Measurements from ENCODE around the gene RAB34. TPM values are rescaled to one million over a fixed set of nuclear protein-coding genes. Genes with fewer than 3 reads are reported as not detected.

The RAB34 gene
- total and polyA plus RNA-seq, 9 of the 15 experiments (the other 6 are each of a cell fraction or from before 2014, with no cell fraction given) = 0.07 to 3.8 (median 0.46) TPM; not detected in 1

- no peak for FAIRE-seq
Measured at GRCh38 chr17:28702752-28703150, 14.9 kb downstream of the RAB34 start.

More at GRCh38 chr17:28702752-28703150, 14.9 kb downstream of the RAB34 start:
- ChIA-PET POLR2A (interaction anchor here (0.8 to 4.0 kb wide), 10 partner anchors 8 to 44 kb away, joined by 3 to 27 read pairs (median 4); partner anchors contain the start of genes PROCA1 and RPL23A), CTCF (ENCODE audit: low intra/inter-chr PET ratio) (no interaction called here)
- no peak overlapping the region for H3K4me2 ChIP-seq (ENCODE audit: insufficient read depth, low read length)
- H3K9ac ChIP-seq (ENCODE audit: insufficient read depth in 1 of 2, low read depth in 2 of 2, low read length in 2 of 2) = peak overlapping the region in 1 of 2 experiments; percentile 69; a peak in 1 of 4 replicates
- peaks cover 75% of the 10 kb centered on the region for H3K36me3 ChIP-seq (ENCODE audit: control insufficient read depth, insufficient read depth, low read length)
- peaks cover 2 to 7% of the 10 kb centered on the region in 2 experiments; a peak in 3 of 5 replicates for H3K4me1 ChIP-seq (replicated peaks in 1 of 2; ENCODE audit: control insufficient read depth in 2 of 2, insufficient read depth in 2 of 2, low read length in 2 of 2)
- H3K27ac ChIP-seq (ENCODE audit: extremely low read depth, low read depth, low read length) = no peak overlapping the region
- H3K4me3 ChIP-seq = no peak overlapping the region
- no peaks in the 10 kb centered on the region; the same call in 1 of the 2 replicates for H4K20me1 ChIP-seq (replicated peaks; ENCODE audit: control insufficient read depth, insufficient read depth, low read length)
- ATAC-seq = no peak
- H3K9me3 ChIP-seq (replicated peaks; ENCODE audit: control insufficient read depth, insufficient read depth, low read depth, low read length) = no peaks in the 10 kb centered on the region
- intact Hi-C loops (cut with micrococcal nuclease) (no loop called here), in situ Hi-C loops (cut with MboI) (no loop called here)
- no peaks in the 10 kb centered on the region for H3K9me1 ChIP-seq (ENCODE audit: control insufficient read depth, insufficient read depth, low read length)
- H2AFZ ChIP-seq (ENCODE audit: low read depth, low read length) = no peak overlapping the region
- DNase-seq (ENCODE audit: extremely low read depth in 1 of 4, low spot score in 3 of 4) = no peak
- WGBS (ENCODE audit: insufficient coverage, low coverage, missing lambda C conversion rate) = 74% methylated on average over 3 of the region's 3 CpGs
- H3K79me2 ChIP-seq (ENCODE audit: control insufficient read depth, insufficient read depth, low read length) = no peaks in the 10 kb centered on the region
- no peaks in the 10 kb centered on the region for H3K27me3 ChIP-seq (ENCODE audit: control insufficient read depth in 2 of 2, insufficient read depth in 2 of 2, low read length in 2 of 2)
- BruUV-seq (replicated peaks) = no TSS peak
- no peak for TF ChIP-seq ZNF785 (CRISPR knock-in tag; IDR thresholded peaks at IDR 0.05)
- TF ChIP-seq NR3C1 (CRISPR knock-in tag; IDR thresholded peaks at IDR 0.05) = no peak
- no peak for TF ChIP-seq NFE2L1 (tag; IDR thresholded peaks at IDR 0.05; ENCODE audit: borderline replicate concordance, low read depth)
- TF ChIP-seq BRF1 (IDR thresholded peaks at IDR 0.05; ENCODE audit: borderline replicate concordance, extremely low read depth, insufficient read length) = no peak
- no peak for TF ChIP-seq TCF15 (CRISPR knock-in tag; IDR thresholded peaks at IDR 0.05)
- TF ChIP-seq, protein P1, sequence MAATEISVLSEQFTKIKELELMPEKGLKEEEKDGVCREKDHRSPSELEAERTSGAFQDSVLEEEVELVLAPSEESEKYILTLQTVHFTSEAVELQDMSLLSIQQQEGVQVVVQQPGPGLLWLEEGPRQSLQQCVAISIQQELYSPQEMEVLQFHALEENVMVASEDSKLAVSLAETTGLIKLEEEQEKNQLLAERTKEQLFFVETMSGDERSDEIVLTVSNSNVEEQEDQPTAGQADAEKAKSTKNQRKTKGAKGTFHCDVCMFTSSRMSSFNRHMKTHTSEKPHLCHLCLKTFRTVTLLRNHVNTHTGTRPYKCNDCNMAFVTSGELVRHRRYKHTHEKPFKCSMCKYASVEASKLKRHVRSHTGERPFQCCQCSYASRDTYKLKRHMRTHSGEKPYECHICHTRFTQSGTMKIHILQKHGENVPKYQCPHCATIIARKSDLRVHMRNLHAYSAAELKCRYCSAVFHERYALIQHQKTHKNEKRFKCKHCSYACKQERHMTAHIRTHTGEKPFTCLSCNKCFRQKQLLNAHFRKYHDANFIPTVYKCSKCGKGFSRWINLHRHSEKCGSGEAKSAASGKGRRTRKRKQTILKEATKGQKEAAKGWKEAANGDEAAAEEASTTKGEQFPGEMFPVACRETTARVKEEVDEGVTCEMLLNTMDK (IDR thresholded peaks at IDR 0.05; ENCODE audit: borderline replicate concordance, insufficient read depth, low read depth, low read length, poor library complexity, severe bottlenecking) = no peak
- TF ChIP-seq GATAD2A (IDR thresholded peaks at IDR 0.05) = no peak
- no peak for TF ChIP-seq BHLHE40 (IDR thresholded peaks at IDR 0.05; ENCODE audit: low read length)
- TF ChIP-seq, protein P2, sequence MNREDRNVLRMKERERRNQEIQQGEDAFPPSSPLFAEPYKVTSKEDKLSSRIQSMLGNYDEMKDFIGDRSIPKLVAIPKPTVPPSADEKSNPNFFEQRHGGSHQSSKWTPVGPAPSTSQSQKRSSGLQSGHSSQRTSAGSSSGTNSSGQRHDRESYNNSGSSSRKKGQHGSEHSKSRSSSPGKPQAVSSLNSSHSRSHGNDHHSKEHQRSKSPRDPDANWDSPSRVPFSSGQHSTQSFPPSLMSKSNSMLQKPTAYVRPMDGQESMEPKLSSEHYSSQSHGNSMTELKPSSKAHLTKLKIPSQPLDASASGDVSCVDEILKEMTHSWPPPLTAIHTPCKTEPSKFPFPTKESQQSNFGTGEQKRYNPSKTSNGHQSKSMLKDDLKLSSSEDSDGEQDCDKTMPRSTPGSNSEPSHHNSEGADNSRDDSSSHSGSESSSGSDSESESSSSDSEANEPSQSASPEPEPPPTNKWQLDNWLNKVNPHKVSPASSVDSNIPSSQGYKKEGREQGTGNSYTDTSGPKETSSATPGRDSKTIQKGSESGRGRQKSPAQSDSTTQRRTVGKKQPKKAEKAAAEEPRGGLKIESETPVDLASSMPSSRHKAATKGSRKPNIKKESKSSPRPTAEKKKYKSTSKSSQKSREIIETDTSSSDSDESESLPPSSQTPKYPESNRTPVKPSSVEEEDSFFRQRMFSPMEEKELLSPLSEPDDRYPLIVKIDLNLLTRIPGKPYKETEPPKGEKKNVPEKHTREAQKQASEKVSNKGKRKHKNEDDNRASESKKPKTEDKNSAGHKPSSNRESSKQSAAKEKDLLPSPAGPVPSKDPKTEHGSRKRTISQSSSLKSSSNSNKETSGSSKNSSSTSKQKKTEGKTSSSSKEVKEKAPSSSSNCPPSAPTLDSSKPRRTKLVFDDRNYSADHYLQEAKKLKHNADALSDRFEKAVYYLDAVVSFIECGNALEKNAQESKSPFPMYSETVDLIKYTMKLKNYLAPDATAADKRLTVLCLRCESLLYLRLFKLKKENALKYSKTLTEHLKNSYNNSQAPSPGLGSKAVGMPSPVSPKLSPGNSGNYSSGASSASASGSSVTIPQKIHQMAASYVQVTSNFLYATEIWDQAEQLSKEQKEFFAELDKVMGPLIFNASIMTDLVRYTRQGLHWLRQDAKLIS (CRISPR knock-in tag; IDR thresholded peaks at IDR 0.05) = no peak
- no peak for TF ChIP-seq ZNF311 (CRISPR knock-in tag; IDR thresholded peaks at IDR 0.05)
- TF ChIP-seq ZKSCAN8 (CRISPR knock-in tag; IDR thresholded peaks at IDR 0.05) = no peak
- no peak for TF ChIP-seq DACH1 (IDR thresholded peaks at IDR 0.05; ENCODE audit: partially characterized antibody)
